HG02973 (cell line): ENCODE data around the gene DPYD.

Experiments used
- ATAC-seq: cut with Tn5 transposase; IDR thresholded peaks from one replicate; pipeline ENCODE4 v1.9.1; 2021; ENCODE audit warnings: moderate library complexity; ENCODE audit not compliant: unreplicated experiment

Gene DPYD

GRCh38 chr1:97071173-97071572 lies 849.7 kb downstream of the DPYD start:
- ATAC-seq, result no peak

DNA sequence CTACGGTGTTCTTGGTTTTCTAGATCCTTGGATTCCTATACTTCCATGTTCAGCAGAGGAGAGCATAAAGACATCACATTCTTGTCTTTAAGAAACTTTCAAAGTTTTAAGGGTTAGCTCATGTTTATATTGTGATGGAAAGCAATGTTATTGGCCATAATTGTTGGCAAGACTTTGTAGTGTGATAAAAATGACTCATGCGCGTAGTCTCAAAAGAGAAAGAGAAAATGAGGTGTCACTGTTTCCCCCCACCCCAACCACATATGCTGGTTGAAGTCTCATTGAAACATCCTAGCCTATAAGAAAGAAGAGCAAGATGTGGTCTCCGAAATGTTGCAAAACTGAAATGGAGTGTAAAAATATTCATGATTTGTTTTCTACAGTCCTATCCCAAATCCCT lies 850.5 kb downstream of the DPYD start:
- no peak for ATAC-seq

DNA sequence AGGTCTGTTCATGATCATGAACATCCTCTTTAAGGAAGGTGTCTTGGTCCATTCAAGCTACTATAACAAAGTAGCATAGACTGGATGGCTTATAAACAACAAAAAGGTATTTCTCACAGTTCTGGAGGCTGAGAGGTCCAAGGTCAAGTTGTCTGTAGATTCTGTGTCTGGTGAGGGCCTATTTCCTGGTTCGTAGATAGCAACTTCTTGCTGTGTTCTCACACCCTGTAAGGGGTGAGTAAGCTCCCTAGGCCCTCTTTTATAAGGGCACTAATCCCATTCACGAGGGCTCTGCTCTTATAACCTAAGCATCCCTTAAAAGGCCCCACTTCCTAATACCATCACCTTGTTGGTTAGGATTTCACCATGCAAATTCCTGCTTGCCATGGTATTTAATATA lies 851.5 kb downstream of the DPYD start:
- ATAC-seq, result no peak

DNA sequence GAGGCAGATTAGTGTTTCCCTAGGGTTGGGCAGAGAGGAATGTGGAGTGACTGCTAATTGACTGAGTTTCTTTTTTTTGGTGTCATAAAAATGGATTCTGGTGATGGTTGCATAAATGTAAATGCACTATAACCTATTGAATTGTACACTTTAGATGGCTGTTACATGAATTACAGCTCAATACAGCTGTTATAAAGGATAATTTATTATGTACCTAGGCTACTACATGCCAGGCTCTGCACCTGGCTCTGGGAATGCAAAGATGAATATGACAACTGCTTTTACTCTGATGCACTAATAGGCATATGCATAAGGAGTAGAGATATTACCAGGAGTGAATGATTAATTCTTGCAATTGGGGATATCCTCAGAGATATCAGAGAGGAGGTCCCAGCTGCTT lies 854.0 kb downstream of the DPYD start:
- no peak for ATAC-seq

DNA sequence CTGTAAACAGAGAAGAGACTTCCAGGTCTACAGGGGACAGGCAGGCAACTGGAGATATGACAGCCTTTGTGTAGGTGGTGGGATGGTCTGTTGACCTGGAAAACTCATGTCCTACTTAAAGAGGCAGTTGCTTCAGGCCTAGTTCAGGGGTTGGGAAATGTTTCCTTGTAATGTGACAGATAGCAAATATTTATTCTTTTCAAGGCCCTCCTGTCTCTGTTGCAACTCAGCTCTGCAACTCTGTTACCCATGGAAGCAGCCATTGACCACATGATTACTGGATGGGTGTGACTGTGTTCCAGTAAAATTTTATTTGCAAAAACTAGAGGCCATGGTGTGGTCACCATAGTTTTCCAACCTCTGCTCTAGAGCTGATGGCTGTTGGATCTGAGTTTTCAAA lies 857.3 kb downstream of the DPYD start:
- no peak for ATAC-seq

- no peak for ATAC-seq
These were observed 859.2 kb downstream of the DPYD start for GRCh38 chr1:97061604-97062003.

DNA sequence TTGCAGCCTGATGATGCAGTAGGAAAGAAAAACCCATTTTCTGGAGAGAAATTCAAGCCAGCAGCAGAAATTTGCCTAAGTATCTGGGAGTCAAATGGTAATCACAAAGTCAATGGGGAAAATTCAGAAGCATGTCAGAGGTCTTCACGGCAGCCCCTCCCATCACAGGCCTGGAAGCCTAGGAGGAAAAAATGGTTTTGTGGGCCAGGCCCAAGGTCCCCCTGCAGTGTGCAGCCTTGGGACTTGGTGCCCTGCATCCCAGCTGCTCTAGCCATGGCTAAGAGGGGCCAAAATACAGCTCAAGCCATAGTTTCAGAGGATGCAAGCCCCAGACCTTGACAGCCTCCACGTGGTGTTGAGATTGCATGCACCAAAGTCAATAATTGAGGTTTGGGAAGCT lies 864.4 kb downstream of the DPYD start:
- no peak for ATAC-seq

GRCh38 chr1:97053268-97053667 lies 867.6 kb downstream of the DPYD start:
- ATAC-seq, result no peak

DNA sequence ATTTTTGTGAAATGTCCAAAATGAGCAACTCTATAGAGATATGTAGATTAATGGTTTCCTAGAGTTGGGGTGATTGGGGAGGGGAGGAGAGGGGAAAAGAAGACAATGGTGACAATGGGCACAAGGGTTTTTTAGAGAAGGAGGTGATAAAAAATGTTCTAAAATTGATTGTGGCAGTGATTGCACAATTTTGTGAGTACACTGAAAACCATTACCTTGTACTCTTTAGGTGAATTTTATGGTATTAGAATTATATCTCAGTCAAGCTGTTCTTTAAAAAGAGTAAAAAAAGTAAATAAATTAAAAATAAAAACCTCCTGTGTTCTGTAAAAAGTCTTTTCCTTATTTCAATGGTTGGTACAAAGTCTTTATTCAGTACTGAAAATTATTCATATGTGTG lies 869.0 kb downstream of the DPYD start:
- no peak for ATAC-seq

- ATAC-seq, result no peak
These were observed 870.3 kb downstream of the DPYD start for GRCh38 chr1:97050506-97050905.

DNA sequence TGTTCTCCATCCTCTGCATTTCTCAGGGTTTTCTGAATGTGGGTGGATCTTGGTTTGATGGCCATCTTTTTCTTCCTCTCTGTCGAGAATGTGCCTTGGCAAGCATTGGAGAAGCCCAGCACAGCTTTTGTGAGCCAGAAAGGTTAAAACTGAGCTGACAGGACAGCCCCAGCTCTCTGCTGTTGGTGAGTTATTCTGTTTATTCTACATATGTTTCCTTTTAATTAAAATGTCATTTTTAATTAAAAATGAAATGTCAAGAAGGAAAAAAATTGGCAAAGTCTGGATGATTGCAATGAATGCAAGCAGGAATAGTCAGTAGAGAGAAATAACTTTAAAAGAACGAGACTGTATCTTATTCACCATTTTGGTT lies 873.4 kb downstream of the DPYD start:
- no peak for ATAC-seq

- ATAC-seq, result no peak
These were observed 873.9 kb downstream of the DPYD start for GRCh38 chr1:97046765-97047420.

DNA sequence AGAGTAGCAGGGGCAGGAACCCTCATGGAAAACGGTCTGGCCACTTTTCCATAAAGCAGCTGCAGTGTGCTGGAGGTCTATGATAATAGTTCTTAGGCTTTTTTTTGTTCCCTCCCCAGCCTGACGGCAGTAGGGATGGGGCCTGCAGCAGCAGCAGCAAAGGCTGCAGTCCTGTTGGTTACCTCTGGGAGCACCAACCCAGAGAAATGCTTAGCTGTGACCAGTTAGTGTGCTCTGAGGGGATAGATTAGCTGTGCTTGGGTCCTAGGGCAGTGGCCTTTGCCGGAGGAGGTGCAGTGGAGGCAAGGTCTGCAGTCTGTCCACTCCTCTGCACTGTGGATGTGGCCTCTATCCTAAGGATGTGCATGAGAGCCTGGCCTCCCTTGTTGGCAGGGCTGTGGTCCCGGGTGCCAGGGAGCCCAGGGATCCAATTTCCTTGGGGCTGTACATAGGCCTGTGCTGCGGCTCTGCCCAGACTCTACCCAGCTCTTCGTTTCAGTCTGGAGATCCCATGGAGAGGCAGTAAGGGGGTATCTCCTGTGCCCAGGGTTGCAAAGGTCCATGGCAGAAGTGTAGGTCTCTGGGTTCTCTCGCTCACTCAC lies 876.6 kb downstream of the DPYD start:
- ATAC-seq, result no peak

GRCh38 chr1:97042551-97042950 lies 878.3 kb downstream of the DPYD start:
- ATAC-seq, result no peak

- ATAC-seq, result no peak
These were observed 879.8 kb downstream of the DPYD start for GRCh38 chr1:97041026-97041425.

GRCh38 chr1:97038410-97038809 lies 882.4 kb downstream of the DPYD start:
- ATAC-seq, result no peak

DNA sequence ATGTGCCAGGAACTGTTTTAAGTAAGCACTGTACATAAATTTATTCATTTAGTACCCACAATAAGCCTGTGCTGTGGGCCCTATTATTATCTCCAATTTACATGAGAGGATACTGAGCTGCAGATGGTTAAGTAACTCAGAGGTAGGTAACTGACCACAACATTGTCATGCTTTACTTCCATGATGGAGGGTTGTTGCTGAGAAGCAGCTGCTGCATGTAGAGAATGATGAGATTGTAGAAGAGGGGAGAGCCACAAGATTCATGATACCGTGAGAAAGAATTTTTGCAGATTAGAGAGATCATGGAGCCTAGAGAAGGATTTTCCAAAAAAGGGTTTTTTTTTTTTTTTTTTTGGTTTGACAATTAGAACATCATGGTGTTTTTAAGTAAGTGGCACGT lies 886.2 kb downstream of the DPYD start:
- no peak for ATAC-seq

DNA sequence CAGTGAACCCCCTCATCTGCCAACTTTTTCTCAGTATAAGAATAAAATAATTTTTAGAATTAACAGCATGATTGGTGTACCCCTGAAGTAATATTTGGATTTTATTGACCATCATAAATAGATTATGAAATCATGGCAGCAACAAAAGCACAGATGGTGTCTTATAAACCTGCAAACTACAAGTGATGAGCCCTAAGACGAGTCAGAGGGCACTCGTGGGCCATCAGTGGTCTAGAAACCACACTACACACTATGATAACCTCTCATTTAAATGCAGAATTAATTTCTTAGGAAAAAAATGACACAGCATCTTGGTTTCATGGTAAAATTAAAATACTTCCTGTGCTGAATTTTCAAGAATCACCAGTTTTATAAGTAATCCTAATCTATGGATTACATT lies 886.9 kb downstream of the DPYD start:
- ATAC-seq, result no peak
